Femur (tissue), 1 donor: ENCODE results near the gene TFAP2A.

Source experiments
- DNase-seq: peaks from one replicate; pipeline ENCODE4 v3.0.0-alpha.2; 2017

The TFAP2A gene

GRCh38 chr6:10382322-10382721, 32.6 kb downstream of the TFAP2A start:
- DNase-seq = no peak

DNA sequence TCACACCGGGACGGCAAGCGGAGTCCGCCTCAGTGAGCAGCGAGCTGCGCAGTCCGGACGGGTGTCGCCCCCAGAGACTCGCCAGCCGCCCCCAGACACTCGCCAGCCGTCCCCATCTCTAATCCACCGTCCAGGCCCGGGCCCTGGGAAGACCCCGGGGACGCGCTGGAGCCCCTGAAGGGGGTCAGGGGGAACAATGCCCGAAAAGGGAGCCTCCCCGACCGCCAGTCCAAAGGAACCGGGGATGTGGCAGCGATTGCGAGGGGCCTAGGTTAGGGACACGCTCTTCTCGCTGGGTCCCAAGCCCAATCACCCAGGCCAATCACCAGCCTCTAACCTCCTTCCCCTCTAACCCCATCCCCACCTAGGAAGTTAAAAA, 33.1 kb downstream of the TFAP2A start:
- DNase-seq = no peak

GRCh38 chr6:10381133-10381829, 33.6 kb downstream of the TFAP2A start:
- DNase-seq = no peak

DNA sequence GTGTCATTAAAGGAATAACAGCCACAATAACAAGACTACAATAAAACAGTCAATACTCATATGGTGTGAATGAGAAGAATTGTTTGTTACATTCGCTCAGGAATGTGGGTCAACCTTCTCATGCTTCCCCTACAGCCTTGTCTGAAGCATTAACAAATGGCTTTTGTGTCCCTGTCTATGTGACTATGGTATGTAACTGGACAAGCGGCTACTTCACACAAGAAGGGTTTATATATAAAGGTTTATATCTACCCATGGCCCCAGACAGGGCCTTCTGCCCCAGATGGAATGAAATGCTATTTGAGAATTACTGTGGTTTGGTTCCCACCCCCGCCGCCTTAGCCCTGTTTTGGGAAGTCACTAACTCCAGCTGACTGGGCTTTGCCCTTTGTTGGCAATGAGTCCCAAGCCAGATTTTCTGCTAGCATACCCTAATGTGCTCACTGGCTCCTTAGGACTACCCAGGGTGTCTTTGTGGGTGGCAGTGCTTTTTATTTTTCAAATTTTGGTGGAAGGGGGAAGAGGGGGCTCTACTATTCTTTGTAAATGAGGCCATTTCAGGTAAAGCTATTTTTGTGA, 39.4 kb downstream of the TFAP2A start:
- DNase-seq = no peak

DNA sequence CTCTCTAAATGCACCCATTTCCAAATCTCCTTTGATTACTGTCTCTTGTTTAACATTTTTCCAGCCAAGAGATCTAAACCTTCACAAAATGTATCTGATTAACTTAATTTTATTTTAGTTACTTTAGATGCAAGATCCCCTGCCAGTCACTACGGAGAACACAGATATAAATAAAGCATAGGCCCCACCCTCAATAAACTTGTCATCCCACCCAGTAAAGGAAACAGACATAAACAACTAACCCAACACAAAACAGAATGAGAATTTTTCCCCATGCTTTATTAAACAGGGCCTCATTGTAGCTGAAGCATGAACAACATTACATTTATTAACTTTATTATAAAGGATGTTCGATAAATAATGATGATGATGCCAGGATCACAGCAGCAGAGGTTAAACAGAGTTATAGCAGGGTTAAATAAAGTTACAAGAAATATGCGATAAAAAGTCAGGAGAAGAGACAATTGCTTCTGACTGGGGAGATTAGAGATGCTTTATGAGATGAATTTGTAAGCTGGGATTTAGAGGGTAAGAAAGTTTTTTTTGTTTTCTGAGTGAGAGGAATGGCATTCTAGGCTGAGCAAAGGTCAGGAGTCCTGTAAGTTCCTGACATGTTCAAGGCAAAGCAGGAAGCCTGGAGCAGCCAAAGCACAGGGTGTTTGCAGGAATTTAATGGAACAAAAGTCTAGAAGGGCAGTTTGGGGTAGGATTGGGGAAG, 41.1 kb downstream of the TFAP2A start:
- DNase-seq = no peak

DNA sequence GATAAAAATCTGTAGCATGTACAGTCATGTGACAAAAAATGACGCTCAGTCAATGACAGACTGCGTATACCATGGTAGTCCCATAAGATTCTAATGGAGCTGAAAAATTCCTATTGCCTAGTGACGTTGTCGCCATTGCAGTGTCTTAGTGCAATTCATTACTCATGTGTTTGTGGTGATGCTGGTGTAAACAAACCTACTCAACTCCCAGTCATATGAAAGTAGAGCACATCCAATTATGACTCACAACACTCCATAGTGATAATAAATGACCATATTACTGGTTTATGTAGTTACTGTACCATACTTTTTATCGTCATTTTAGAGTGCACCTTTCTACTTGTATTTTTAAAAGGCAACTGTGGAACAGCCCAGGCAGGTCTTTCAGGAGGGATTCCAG, 45.0 kb downstream of the TFAP2A start:
- no peak for DNase-seq

DNA sequence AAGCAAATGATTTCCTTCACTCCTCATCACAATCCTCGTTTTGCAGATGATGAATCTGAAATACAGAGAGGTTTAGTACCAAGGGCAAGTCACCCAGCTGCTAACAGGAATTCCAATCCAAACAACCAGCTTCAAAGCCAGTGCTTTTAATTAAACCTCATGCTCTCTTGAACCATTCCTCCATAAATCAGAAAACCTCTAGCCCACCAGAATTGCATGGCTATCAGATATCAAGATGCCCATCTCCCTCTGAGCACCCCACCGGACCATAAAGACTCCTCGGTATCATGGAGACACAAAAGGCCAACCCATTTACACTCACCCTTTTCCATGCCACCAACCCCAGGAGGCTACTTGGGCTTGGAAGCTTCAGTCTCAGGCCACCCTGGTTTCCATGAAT, 46.0 kb downstream of the TFAP2A start:
- no peak for DNase-seq

DNA sequence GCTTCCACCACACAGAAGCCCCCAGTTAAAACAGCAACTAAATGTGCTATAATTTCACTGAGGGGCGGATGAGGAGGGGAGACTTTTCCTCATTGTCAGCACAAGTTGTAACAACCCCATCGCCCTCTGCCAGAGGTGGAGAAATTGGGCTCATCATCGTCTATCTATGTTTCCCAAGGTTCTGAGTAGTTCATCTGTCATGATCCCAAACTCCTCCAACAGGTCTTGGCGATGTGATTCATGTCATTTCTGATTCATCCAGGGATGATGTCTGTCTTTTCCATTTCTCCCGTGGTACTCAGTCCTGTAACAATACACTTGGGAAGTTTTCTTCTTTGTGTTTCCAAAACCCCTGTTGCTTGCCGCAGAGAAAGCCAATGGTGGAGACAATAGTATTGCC, 51.0 kb downstream of the TFAP2A start:
- DNase-seq = no peak

GRCh38 chr6:10362300-10362699, 52.6 kb downstream of the TFAP2A start:
- no peak for DNase-seq

DNA sequence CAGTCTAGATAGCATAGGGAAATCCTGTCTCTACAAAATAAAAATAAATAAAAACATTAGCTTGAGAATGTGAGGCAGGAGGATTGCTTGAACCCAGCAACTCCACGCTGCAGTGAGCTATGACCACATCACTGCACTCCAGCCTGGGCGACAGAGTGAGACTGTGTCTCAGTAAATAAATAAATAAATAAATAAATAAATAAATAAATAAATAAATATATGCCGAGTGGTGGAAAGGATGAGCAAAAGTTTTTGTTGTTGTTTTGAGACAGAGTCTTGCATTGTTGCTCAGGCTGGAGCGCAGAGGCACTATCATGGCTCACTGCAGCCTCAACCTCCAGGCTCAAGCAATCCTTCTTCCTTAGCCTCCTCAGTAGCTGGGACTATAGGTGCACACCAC, 53.4 kb downstream of the TFAP2A start:
- DNase-seq = no peak

DNA sequence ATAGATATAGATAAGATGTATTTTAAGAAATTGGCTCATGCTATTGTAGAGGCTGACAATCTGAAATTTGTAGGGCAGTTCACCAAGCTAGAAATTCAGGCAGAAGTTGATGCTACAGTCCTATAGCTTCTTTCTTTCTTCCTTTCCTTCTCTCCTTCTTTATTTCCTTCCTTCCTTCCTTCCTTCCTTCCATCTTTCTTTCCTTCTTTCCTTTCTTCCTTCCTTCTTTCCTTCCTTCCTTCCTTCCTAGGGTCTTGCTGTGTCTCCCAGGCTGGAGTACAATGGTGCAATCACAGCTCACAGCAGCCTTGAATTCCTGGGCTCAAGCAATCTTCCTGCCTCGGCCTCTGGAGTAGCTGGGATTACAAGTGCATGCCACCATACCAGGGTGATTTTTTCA, 55.3 kb downstream of the TFAP2A start:
- no peak for DNase-seq

DNA sequence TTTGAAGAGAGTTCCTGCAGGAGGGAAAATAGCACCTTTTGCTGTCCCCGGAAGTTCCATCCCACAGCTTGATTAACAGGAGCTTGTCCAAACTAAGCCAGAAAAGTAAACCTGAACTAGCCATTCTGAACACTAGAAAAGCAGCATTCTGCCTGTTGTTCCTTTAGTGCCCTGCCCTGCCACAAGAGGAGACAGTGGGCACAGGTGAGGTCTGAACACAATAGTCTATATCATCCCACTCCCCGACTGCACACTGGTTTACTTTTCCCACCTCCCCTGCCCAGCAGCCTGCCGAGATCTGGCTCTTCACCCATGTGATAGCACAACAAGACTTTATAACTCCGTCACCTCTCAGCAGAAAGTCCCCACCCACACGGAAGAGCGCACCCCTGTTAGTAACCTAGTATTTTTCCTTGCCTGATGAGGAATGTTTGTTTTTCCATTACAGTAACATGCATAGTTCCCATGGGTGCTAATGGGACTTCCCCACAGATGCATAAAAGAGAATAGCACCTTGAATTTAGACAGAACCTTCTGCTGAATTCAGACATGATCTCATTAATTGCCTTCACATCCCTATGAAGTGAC, 59.7 kb downstream of the TFAP2A start:
- DNase-seq = no peak

GRCh38 chr6:10351791-10352190, 63.1 kb downstream of the TFAP2A start:
- peak; percentile 75 for DNase-seq

DNA sequence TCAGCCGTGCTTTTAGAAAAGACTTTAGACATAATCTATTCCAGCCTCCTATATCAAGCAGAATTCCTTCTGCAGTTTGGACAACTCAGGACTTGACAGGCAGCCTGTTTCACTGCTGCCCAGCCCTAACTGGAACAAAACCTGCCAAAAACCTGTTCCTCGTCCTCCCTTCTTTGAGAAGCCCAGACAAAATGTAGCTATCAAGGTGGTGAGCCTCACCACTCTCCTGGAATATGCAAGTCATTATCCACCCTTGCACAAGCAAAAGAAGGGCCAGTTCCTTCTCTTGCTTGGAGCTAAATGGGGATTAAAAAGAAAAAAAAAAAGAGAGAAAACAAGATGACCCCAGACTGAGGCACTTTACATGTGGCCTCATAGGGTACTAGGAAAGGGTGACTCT, 64.2 kb downstream of the TFAP2A start:
- no peak for DNase-seq

DNA sequence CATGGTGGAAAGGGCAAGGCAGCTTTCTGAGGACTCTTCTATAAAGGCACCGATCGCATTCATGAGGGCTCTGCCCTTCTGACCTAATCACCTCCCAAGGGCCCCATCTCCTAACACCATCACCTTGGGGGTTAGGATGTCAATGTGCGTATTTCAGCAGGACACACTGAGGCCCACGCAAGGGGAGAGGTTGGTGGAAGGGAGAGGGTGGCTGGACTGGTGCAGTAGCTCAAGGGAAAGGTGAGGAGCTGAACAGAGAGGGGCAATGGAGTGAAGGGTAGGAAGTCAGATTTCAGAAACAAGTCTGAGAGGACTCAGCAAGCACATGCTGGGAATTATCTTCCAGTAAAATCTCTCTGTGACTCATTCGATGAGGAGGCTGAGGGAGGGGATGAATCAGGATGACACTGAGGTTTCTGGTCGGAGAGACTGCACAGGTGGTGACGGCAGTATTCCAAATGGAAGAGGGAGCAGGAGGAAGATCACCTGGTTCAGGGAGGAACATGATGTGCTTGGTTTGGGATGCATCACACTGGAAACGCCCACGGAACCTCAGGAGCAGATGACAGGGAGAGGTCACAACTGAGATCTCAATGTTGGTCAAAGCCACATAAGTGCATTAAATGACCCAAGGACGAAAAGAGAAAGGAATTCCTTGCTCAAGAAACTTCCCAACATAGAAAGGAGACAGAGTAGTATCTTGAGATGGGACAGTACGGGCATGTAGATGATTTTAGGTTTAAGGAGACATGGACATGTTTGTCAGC, 67.1 kb downstream of the TFAP2A start:
- DNase-seq = no peak
